BJ (cell line): ENCODE data around the gene SLC2A2. TPM values are rescaled to one million over a fixed set of nuclear protein-coding genes. Genes with fewer than 3 reads are reported as not detected.

Experiments
- CTCF ChIA-PET: fragments of 350-600 bp; formaldehyde crosslinking; extraction: SDS; loops from one replicate; lab custom pipeline; 2021; ENCODE audit warnings: antibody characterized with exemption, inconsistent platforms; lab: Yijun Ruan, JAX
- POLR2A ChIA-PET: fragments of 300-600 bp; sonication (Branson Sonifier 250); formaldehyde crosslinking; extraction: SDS; loops from one replicate; lab custom pipeline; 2021; ENCODE audit warnings: antibody characterized with exemption; lab: Charles Lee
- DNase-seq: peaks from one replicate; pipeline ENCODE4 v3.0.0-alpha.2; 2011; ENCODE audit warnings: low read depth
- H3K27me3 ChIP-seq: 2 replicates; pipeline ENCODE4 v1.6.0; 2011; ENCODE audit warnings: low read length; ENCODE audit not compliant: control insufficient read depth, insufficient read depth
- H3K36me3 ChIP-seq: 2 replicates; pipeline ENCODE4 v1.5.1; 2011; ENCODE audit warnings: low read length; ENCODE audit not compliant: control insufficient read depth, insufficient read depth
- H3K4me3 ChIP-seq: 2 replicates; pipeline ENCODE4 v1.5.1; 2011; ENCODE audit warnings: low read depth, mild to moderate bottlenecking, control low read depth, low read length
- CTCF ChIP-seq: IDR thresholded peaks from 2 replicates; pipeline ENCODE4 v1.5.1; 2011; ENCODE audit warnings: low read depth, mild to moderate bottlenecking, control low read depth, inconsistent platforms, low read length, moderate library complexity; ENCODE audit not compliant: insufficient read depth
- polyA plus RNA-seq: library from polyadenylated mRNA; depleted of rRNA; stranded (reverse); fragments of >200 nt; gene quantifications from 2 replicates; pipeline ENCODE4 v1.2.3, GENCODE V29; 2011; rRNA removed
- small RNA-seq: library from RNA; depleted of rRNA; stranded (forward); fragments of <200 nt; gene quantifications from one replicate; pipeline ENCODE3, GENCODE V24; 2012; ENCODE audit warnings: low replicate concordance, low read depth; ENCODE audit not compliant: insufficient read length

The SLC2A2 gene
- polyA plus RNA-seq, 1 experiment: not detected

DNA sequence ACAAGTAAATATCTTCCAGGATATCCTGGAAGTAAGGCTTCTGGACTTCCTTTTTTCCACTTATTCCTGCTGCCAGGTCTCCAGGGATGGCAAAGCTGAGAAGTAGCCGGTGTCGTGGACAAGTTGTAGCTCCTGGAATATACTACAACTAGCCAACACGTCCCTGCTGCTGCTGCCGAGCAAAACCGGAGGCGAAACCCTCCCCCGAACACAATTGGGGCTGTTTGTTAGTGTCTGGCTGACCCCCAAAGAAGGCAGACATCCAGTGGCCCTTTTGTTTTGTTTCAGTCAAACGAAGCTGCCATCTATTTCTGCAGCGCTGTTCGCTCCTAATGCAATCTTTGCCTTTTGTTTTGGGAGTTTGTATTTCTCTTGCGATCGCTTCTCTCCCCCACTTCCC is 72.8 kb downstream of the SLC2A2 start:
- CTCF ChIA-PET: interaction anchor here (1.6 kb wide), 1 partner anchor 612 kb away, joined by 3 read pairs; no protein-coding TSS in a partner anchor
- peaks cover 4% of the 10 kb centered on the region for H3K27me3 ChIP-seq
- no peak for DNase-seq
- POLR2A ChIA-PET: no interaction called here
- no peaks in the 10 kb centered on the region for H3K36me3 ChIP-seq
- TF ChIP-seq CTCF: no peak
- H3K4me3 ChIP-seq: no peak overlapping the region

DNA sequence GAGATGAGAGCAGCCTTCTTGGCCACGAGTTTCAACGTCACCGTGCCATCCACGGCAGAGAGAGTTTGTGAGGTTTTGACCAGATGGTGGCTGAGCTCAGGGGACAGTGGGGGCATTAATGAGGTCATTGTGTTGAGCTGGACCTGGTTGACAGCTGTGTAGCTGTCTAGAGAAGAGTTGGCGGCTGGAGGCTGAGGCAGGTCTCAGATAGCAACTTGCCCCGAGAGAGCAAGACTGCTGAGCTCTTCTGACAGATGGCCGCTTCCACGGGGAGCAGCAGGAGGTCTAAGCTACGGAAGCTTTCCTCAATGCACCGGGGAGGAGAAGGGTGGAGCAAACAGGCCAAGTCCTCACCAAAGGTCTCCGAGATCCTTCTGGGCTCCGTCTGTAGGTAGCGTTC is 73.3 kb downstream of the SLC2A2 start:
- TF ChIP-seq CTCF: no peak
- Histone ChIP-seq H3K27me3 (peaks cover 4% of the 10 kb centered on the region), H3K4me3 (no peak overlapping the region), H3K36me3 (no peaks in the 10 kb centered on the region)
- DNase-seq: no peak
- CTCF ChIA-PET: interaction anchor here (1.6 kb wide), 1 partner anchor 612 kb away, joined by 3 read pairs; no protein-coding TSS in a partner anchor
- POLR2A ChIA-PET: no interaction called here

- POLR2A ChIA-PET: no interaction called here
- no peak overlapping the region for H3K4me3 ChIP-seq
- peaks cover 5% of the 10 kb centered on the region for H3K27me3 ChIP-seq
- no peak for TF ChIP-seq CTCF
- no peaks in the 10 kb centered on the region for H3K36me3 ChIP-seq
- CTCF ChIA-PET: interaction anchor here (1.2 to 2.0 kb wide), 2 partner anchors 10 to 13 kb away, joined by 4 to 6 read pairs; no protein-coding TSS in a partner anchor
- DNase-seq: no peak
Observed at GRCh38 chr3:170949211-170949610, 77.3 kb downstream of the SLC2A2 start.

DNA sequence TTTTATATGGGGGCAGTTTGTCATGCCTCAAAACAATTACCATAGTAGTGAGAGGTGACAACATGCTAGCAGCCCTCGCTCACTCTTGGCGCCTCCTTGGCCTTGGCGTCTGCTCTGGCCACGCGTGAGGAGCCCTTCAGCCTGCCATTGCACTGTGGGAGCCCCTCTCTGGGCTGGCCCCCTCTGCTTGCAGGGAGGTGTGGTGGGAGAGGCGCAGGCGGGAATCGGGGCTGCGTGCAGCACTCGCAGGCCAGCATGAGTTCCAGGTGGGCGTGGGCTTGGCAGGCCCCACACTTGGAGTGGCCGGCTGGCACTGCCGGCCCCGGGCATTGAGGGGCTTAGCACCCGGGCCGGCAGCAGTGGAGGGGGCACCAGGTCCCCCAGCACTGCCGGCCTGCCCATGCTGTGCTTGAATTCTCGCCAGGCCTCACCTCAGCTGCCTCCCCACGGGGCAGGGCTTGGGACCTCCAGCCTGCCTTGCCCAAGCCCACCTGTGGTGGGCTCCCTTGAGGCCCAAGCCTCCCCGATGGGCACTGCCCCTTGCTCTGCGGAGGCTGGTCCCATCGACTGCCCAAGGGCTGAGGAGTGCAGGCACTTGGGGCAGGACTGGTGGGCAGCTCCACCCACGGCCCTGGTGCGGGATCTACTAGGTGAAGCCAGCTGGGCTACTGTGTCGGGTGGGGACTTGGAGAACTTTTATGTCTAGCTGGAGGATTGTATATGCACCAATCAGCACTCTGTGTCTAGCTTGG is 79.3 kb downstream of the SLC2A2 start:
- H3K4me3 ChIP-seq: no peak overlapping the region
- H3K27me3 ChIP-seq: peaks cover 2% of the 10 kb centered on the region; the same call in 1 of the 2 replicates
- TF ChIP-seq CTCF: no peak
- no peaks in the 10 kb centered on the region for H3K36me3 ChIP-seq
- ChIA-PET POLR2A (no interaction called here), CTCF (no interaction called here)
- DNase-seq: no peak

Small RNA genes within 50 kb of the gene (small RNA-seq; reads per million reads assigned to genes)
- gene RNU1-70P: not detected

Other genes with a start within 250 kb of the SLC2A2 start
- gene RPL22L1, start 156.5 kb downstream of the SLC2A2 start, polyA plus RNA-seq: 22.1 and 59.4 TPM in 2 replicates
- 7.8 and 11.2 TPM in 2 replicates for gene EIF5A2, start 118.1 kb downstream of the SLC2A2 start, polyA plus RNA-seq